ENCODE measurements around the gene SEMA6A.

The SEMA6A gene

DNA sequence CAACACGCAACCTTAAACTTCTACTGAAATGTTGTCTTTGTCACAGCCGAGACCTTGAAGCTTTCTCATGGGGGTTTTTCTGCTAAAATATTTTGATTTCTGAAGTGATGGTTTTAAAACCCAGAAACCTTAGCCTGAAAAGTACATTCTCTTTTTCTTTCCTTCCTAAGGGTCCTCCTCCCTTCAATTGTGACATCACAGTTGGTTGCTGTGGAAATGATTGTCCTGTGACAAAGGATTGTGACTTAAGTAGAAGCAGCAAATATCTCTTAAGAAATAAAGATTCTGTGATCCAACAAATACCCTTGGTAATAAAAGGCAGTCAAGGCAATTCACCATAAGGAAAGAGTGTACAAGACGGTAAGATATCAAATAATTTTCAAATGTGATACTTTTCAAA is 125.2 kb downstream of the SEMA6A start:
- TF ChIP-seq, protein P1, sequence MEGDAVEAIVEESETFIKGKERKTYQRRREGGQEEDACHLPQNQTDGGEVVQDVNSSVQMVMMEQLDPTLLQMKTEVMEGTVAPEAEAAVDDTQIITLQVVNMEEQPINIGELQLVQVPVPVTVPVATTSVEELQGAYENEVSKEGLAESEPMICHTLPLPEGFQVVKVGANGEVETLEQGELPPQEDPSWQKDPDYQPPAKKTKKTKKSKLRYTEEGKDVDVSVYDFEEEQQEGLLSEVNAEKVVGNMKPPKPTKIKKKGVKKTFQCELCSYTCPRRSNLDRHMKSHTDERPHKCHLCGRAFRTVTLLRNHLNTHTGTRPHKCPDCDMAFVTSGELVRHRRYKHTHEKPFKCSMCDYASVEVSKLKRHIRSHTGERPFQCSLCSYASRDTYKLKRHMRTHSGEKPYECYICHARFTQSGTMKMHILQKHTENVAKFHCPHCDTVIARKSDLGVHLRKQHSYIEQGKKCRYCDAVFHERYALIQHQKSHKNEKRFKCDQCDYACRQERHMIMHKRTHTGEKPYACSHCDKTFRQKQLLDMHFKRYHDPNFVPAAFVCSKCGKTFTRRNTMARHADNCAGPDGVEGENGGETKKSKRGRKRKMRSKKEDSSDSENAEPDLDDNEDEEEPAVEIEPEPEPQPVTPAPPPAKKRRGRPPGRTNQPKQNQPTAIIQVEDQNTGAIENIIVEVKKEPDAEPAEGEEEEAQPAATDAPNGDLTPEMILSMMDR (IDR thresholded peaks at IDR 0.05; ENCODE audit: low read depth, low read length): no peak
- no peak for DNase-seq (ENCODE audit: extremely low read depth, low read depth)

DNA sequence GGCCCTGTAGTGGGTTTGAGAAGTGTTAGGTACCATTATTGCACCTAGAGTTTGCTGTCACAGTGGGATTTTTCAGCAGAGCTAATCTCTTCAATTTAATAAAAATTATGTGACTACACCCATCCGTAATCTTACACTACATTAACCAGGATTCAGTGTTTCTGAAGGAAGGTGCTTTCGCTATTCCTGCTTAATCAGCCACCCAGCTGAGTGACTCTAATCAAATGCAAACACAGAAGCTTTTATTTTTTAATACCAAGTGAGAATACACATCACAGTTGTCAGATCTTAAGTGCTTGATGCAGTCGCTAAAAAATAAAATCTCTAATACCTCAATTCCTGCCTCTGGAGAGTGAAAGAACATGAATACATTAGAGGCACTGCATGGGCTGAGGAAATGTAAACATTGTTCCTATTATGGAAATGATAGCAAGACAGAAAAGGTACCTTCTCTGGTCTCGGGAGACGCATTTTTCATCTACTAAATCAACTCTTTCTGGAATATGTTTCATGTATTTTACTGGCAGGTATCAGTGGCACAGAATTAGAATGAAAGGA is 125.7 kb downstream of the SEMA6A start:
- no peak for DNase-seq (ENCODE audit: extremely low read depth, low read depth)

DNA sequence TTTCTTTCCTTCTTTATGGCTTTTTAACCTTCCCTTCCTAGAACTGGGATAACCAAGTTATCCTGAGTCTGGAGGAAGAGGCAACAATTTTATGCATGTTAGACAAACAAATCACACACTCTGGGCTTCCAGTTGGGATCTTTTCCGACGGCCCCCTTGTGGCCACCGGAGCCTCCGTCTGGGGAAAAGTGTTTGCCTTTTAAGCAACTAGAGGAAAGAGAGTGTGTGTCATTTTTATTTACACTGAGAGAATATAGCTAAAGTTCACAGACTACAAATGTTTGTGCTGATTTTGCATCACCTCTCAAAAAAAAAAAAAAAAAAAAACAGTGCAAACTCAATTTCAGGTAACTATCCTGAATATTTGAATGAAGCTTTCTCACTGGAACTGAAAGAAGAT is 126.2 kb downstream of the SEMA6A start:
- DNase-seq (ENCODE audit: extremely low read depth, low read depth): no peak
- TF ChIP-seq, protein P1 (IDR thresholded peaks at IDR 0.05; ENCODE audit: low read depth, low read length): no peak

More for the DNA sequence above, 125.7 kb downstream of the SEMA6A start:
- TF ChIP-seq, protein P1 (IDR thresholded peaks at IDR 0.05; ENCODE audit: low read depth, low read length): no peak

DNA sequence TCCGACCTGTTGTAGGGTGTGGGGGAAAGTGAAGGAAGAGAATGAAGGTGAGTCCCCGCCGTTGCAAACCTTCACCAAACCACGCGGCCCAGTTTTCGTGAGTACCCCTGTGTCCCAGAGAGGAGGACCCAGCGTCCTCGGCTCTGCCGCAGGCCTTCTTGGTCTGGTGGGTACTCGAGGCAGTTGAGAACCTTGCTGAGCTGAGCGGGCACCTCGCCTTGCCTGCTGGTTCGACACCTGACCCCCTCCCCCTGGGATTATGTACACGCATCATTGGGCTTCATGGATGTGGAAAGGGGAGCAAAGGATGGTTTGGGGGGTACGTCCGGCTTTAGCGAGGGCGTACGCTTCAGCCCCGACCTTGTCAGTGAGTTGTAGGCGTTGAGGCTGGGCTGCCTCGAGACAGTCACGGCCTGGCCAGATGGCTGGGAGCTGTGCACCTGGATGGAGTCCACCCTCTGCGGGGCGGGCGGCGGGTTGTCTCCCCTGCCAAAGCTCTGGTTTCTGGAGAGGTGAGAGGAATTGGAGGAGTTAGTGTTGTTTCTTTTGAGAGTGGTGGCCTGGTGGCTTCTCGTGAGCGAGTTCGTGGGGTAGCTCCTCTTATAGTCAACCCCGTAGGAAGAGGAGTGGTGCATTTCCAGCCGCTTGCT is 128.1 kb downstream of the SEMA6A start:
- DNase-seq (ENCODE audit: extremely low read depth, low read depth): no peak
- TF ChIP-seq, protein P1 (IDR thresholded peaks at IDR 0.05; ENCODE audit: low read depth, low read length): no peak

DNA sequence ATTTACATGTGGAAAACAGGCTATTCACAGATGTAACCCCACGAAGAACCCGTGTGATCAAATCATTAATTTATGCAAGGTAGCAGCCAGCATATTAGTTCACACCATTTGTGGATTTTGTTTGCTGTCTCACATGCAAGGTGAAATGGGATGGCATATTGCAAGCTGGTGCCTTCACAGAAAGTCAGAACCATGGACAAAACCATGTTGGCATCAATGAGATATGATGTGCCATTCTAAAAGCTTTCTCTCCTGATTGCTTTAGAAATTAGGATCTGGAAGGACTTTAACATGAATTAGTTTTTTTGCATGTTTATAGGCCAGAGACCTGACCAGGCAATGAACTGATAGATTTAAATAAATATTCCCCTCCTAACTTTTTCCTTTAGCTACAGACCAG is 129.3 kb downstream of the SEMA6A start:
- DNase-seq (ENCODE audit: extremely low read depth, low read depth): no peak
- TF ChIP-seq, protein P1 (IDR thresholded peaks at IDR 0.05; ENCODE audit: low read depth, low read length): no peak

DNA sequence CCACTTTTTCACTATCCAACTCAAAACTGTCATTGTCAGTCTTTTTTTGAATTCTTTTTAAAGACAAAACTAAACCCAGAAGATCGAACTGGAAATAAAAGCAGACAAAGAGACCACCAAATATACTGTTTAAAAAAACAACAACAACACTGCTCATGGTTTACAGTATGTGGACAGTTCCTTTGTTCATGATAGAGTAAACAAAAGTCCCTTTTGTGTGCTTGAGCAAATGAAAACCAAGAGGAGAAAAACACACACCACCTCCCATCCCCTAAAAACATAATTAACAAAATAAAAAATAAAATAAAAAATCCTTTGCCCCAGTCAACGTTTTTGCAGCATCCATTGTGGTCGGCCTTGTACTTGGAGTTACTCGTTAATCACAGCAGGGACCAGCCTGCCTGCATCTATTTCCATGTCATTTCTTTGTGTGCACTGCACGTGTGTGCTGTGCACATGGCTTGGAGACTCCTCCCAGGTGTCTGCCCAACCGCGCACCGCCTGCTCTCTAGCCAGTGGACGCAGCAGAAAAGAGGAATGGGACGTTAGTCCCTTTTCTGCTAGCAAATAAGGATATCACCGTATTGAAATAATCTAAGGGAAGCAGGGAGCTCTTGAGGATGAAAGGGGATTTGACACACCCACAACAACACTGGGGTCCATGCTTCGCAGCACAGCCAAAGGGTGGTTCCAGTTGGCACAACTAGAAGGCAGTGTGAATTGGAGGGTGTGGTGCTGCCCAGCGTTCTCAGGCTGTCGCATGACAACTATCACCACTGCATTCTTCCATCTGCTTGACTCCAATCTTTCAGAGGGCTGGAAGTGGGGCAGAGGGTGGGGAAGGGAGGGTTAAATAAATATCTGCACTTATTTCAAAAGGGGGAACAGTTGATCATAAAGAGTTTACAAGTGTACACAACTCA is 130.0 kb downstream of the SEMA6A start:
- DNase-seq (ENCODE audit: extremely low read depth, low read depth): no peak
- TF ChIP-seq, protein P1 (IDR thresholded peaks at IDR 0.05; ENCODE audit: low read depth, low read length): no peak
